Suppressor macrophage treated with lipopolysaccharide for 4 hours (primary cell): ENCODE measurements around the gene MTHFD2L.
"Not testable (repeated sequence)": the region's sequence is repeated elsewhere in the genome, so short reads cannot be mapped to it uniquely, and the experiment has no call there.

ENCODE experiments used
- DNase-seq: peaks from one replicate; pipeline ENCODE4 v3.0.0-alpha.2; 2020

Gene MTHFD2L

GRCh38 chr4:74190919-74191397 is 33.0 kb downstream of the MTHFD2L start:
- DNase-seq: no peak

DNA sequence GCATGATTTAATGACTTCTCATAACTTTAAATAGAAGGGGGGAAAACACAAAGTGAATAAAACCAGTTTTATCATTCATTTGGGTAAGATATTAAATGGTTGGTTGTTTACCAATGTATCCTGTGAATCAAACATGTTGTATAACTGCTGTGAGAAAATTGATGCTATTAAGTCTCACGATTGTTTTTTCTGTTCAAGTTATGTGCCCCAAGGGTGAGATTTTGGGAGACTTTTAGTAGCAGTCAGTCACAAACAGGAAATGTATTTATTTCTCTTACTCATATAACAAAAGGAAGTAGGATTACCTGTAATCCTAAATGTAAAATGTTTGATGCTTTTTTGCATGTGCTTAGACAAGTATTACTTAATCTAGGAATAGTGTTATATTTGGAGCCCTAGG is 39.2 kb downstream of the MTHFD2L start:
- no peak for DNase-seq

DNA sequence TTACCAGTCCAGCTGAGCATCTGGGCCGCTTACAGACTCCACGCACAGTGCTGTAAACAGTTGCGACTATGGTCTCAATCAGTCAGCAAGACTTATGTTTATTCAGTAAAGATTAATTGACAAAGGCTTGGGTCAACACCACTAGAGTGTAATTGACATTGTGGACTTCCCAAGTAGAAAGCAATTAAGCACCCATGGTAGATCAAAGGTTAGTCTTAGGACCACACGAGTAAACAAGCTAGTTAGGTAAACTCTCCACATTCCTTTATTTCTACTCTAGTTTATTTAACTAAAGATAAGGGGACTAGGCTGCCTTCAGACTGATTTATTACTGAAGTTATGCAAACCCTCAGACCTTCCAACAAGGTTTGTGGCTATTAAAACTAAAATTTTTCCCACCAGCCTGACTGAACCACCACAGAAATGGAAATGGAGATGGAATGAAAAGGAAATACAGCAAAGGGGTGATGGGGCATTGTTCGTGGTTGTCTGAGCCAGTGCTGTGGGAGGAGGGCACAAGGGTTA is 44.2 kb downstream of the MTHFD2L start:
- no peak for DNase-seq

DNA sequence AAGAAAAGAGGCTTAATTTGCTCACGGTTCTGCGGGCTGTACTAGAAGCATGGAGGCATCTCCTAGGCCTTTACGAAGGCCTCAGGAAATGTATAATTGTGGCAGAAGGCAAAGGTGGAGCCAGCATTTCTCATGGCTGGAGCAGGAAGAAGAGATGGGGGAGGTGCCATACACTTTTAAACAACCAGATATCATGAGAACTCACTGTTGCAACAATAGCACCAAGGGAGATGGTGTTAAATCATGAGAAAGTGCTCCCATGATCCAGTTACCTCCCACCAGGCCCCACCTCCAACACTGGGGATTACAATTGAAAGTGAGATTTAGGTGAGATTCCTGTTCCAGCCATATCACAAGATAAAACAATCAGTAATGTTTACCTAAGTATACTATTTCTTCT is 45.5 kb downstream of the MTHFD2L start:
- no peak for DNase-seq

- no peak for DNase-seq
Observed at GRCh38 chr4:74205046-74205445, 47.1 kb downstream of the MTHFD2L start.

DNA sequence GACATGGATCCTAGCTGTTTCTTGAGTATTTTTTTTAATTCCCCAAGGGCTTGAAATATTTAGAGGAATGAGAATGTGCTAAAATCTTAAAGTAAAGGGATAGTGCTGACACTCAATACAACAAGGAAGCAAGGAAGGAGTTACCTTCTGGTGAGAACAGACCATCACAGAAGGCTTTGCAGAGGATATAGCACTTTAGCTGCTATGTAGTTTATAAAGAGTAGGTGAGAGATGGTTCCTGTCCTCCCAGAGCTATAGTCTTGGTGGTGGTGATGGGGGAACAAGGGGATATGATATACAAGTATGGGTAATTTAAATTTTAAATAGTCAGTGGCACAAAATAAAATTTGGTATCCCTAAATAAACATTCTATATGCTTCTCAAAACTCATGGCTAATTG is 47.6 kb downstream of the MTHFD2L start:
- DNase-seq: no peak

DNA sequence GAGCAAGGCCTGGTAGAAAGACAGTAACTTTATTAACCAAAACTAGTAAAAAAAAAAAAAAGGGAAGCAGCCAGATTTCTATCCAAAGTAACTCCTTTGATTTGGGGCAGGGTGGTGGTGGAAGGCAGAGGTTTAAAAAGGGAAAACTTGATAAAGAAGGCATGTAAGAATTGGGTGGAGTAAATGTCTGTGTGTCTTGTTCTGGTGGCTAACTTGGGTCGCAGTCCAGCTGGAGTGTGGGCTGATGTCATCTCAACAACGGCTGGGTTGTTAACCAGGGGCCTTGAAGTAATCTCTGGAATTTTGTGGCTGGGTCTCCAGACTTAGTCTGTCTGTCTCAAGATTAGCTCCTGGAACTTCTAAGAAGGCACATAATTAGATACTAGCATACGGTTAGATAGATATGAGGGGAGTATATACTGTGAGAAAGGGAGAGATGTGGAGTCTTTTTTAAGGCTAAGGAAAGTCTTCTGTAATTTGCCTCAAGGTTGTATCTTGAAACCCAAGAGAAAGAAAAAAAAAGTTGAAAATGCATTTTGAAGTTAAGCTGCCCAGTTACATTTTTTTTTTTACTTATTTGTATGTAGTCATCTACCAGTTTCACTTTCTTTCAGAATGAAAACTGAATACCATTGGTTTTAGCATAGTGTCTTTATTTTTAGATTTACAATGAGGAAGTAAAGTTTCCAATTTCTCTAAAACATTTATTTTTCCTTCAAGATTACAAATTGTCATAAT is 48.3 kb downstream of the MTHFD2L start:
- peak; percentile 77 for DNase-seq

GRCh38 chr4:74214457-74215159 is 56.7 kb downstream of the MTHFD2L start:
- DNase-seq: not testable (repeated sequence)

- not testable (repeated sequence) for DNase-seq
Observed at GRCh38 chr4:74215236-74215635, 57.3 kb downstream of the MTHFD2L start.

DNA sequence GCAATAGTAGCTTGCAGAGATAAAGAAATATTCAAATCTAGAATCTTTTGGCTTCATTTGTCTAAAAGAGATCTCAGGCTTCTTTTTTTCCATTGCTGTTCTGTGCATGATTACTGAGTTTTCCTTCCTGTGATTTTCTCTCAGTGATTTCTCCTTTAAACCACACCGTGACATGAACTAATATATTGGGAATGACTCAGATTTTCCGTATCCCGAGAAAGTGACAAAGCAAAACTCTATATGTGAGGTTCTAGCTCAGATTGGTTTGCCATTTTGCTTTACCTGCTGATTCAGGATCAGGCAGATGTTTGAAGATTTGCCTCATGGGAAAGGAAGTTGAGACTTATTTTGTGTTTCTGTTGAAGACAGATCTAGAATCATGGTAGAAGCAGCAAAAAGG is 59.4 kb downstream of the MTHFD2L start:
- DNase-seq: peak; percentile 26

GRCh38 chr4:74218201-74218600 is 60.3 kb downstream of the MTHFD2L start:
- no peak for DNase-seq

DNA sequence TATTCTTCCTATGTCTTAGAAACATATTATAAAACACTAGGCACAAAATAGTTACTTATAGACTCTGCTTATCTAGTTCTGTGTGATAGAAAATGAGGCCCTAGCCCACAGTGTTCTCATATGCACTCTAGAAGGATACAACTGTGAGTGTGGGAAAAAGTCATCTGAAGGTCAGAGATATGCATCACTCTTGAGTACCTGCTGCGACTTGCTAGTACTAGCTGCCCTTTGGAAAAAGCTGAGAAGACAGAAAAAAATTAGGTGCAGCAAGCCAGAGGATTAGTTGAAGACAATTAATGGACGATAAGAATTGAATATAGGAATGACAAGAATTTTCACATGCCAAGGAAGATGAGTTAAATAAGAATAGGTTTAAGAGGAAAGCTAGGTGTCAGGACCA is 61.3 kb downstream of the MTHFD2L start:
- no peak for DNase-seq

- DNase-seq: no peak
Observed at GRCh38 chr4:74223098-74223497, 65.2 kb downstream of the MTHFD2L start.

- DNase-seq: peak; percentile 66
Observed at GRCh38 chr4:74223801-74224200, 65.9 kb downstream of the MTHFD2L start.

DNA sequence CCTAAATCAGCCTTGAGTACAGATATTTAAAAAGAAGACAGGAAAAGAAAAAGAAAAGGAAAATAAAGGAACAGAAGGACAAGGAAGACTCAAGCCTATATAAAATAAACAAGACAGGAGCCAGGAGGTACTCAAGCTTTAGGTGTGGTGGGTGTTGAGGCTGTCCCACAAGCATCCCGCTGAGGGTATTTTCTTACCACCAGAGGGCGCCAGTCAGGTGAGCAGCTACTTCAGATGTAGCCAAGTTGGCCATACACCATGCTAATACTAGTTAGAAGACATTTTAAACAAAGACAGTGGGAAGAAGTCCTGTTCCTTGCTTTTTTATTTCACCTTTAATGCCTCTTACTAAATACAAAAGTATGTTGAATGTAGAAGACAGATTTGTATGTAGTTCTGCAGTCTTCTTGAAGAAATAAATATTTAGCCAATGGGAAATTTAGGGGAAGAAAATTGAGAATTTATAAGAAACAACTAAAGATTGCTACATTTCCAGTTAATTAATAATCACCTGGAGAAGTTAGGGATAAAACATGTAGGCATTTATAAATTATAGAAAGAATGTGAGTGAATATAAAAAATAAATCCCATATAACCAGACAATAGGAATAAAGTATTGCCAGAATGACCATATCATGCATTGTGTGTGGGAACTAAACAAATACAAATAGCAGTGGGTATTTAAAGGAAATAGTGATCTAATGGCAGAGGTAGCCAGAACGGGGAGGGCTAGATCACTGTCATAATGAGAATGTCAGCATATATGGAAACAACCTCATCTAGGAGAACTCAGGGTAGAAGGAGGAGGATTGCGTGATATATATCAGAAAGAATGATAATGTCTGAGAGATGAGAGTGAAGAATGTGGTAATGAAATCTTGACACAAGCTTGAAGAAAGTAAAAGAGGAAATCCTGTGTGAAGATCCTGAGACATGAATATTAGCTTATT is 71.0 kb downstream of the MTHFD2L start:
- peak; percentile 86 for DNase-seq

DNA sequence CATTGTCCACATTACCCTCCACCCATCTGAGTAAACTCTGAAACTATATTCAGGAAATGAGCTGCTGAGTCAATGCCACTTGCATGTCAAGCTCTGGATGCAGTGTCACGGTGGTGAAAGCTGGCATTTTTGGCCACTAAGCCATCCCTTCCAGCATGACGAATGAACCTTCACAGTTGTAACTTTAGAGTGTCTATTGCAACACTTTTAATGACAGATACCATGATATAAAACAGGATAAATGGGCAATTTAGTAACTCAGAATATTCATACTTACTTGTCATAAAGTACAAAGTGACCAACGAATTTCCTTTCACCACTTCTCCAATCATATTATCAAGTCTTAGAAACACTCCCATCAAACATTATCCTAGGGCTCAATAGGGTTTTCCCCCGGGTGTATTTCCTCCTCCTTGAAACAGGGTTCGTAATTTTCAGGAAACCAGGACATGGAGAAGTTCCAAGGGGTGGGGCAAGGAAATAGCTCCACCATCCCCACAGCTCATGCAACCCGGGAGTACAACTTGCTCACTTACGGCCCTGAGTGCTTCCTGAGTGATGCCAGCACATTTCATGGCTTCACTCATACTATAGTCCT is 73.1 kb downstream of the MTHFD2L start:
- DNase-seq: peak; percentile 96

- peak; percentile 28 for DNase-seq
Observed at GRCh38 chr4:74235135-74235534, 77.2 kb downstream of the MTHFD2L start.

DNA sequence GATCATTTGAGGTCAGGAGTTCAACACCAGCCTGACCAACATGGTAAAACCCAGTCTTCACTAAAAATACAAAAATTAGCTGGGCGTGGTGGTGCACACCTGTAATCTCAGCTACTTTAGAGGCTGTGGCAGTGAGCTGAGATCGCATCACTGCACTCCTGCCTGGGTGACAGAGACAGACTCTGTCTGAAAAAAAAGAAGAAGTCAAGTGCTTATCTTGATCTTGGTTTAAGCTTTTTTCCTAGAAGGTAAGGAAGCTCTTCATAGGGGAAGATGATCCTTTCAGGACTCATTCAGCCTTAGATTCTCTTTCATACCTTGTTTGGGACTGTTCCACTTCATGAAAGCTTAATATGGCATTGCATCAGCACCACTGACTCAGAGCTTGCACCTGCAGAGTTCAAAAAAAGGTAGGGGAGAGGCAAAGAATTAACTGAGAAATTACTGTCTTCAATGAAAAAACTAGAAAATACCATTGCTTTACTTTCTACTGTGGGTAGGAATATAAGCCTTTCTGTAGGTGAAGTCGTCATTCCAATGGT is 79.6 kb downstream of the MTHFD2L start:
- no peak for DNase-seq

DNA sequence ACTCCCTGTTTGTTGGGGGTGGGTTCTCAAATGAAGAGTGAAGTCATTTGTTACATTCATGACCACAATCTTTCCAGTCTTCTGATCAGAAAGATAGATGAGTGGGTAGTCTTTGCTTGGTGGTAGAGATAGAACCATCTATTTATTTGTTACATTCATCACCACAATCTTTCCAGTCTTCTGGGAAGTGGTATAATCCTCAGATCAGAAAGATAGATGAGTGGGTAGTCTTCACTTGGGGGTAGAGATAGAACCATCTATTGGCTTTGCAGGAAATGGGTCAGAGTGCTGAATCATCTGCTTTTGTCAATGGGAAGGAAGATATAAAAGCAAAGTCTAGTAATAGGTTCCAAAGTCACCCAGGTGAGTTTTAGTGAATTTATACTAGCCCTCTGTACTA is 86.1 kb downstream of the MTHFD2L start:
- DNase-seq: no peak

DNA sequence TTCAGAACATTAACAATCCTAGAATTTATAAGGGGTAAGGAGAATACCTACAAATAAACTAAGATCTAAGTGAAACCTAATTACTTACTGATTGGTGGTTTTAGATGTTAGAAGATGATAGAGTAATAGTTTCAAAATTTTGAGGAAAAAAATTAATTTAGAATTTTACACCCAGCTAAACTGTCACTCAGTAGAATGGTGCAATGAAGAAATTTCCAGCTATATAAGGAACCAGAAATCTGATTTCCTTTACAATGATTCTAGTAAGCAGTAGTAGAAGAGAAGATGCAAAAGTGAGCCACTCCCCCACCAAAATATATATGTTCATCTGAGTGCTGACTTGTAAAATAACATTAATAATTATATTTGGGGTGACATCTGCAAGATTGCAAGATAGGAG is 95.0 kb downstream of the MTHFD2L start:
- DNase-seq: no peak

DNA sequence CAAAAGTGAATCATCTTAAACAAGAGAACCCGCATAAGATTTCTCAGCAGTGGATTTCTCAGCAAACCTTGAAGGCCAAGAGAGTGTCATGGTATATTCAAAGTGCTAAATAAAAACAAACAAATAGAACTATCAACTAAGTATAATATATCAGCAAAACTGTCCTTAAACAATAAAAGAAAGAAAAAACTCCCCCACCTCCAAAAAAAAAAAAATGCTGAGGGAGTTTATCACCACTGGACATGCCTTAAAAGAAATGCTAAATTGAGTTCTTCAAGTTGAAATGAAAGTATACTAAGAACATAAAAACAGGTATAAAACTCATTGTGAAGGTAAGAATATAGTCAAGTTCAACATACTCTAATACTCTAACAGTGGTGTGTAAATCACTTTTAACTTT is 96.5 kb downstream of the MTHFD2L start:
- DNase-seq: no peak

GRCh38 chr4:74255096-74255495 is 97.2 kb downstream of the MTHFD2L start:
- DNase-seq: no peak
